Neural cell (in vitro differentiated cells): ENCODE data around the gene ZDHHC7. TPM values are rescaled to one million over a fixed set of nuclear protein-coding genes. Genes with fewer than 3 reads are reported as not detected.

Source experiments
- H2AFZ ChIP-seq: fragments of 200-600, 300-800 bp; sonication (generic), shearing (Covaris generic); 2 replicates; pipeline ENCODE4 v1.6.0; 2014; ENCODE audit warnings: low read depth, mild to moderate bottlenecking, antibody characterized with exemption, low read length, moderate library complexity
- H3F3A ChIP-seq: fragments of 200-600 bp; shearing (Covaris generic); 2 replicates; pipeline ENCODE4 v1.6.1; 2016; ENCODE audit warnings: mild to moderate bottlenecking, moderate library complexity, mixed read lengths, antibody characterized with exemption, low read length; ENCODE audit not compliant: insufficient read depth, poor library complexity, severe bottlenecking
- H3K27ac ChIP-seq: fragments of 200-600, 300-800 bp; sonication (generic), shearing (Covaris generic); 2 replicates; pipeline ENCODE4 v1.5.1; 2014; ENCODE audit warnings: mild to moderate bottlenecking, low read length, moderate library complexity
- H3K27me3 ChIP-seq: fragments of 300-800, 200-600 bp; sonication (generic), shearing (Covaris generic); 2 replicates; pipeline ENCODE4 v1.6.0; 2014; ENCODE audit warnings: mild to moderate bottlenecking, low read depth, low read length, moderate library complexity; ENCODE audit not compliant: insufficient read depth
- H3K36me3 ChIP-seq: fragments of 300-800, 200-600 bp; sonication (generic), shearing (Covaris generic); 2 replicates; pipeline ENCODE4 v1.5.1; 2014; ENCODE audit warnings: mild to moderate bottlenecking, antibody characterized with exemption, low read length, moderate library complexity; ENCODE audit not compliant: insufficient read depth
- H3K4me2 ChIP-seq: fragments of 300-800, 200-600 bp; sonication (generic), shearing (Covaris generic); 2 replicates; pipeline ENCODE4 v1.6.0; 2014; ENCODE audit warnings: mild to moderate bottlenecking, low read length
- H3K4me3 ChIP-seq: fragments of 300-800, 200-600 bp; sonication (generic), shearing (Covaris generic); 2 replicates; pipeline ENCODE4 v1.5.1; 2014; ENCODE audit warnings: mild to moderate bottlenecking, low read length, moderate library complexity
- H3K79me2 ChIP-seq: fragments of 200-600 bp; shearing (Covaris generic); replicated peaks from 2 replicates; pipeline ENCODE4 v1.6.0; 2014; ENCODE audit warnings: mild to moderate bottlenecking, low read length, moderate library complexity; ENCODE audit not compliant: insufficient read depth
- H3K9ac ChIP-seq: fragments of 300-800, 200-600 bp; sonication (generic), shearing (Covaris generic); 2 replicates; pipeline ENCODE4 v1.6.1; 2016; ENCODE audit warnings: mild to moderate bottlenecking, low read length, mixed read lengths
- H3K9me2 ChIP-seq: fragments of 200-600 bp; shearing (Covaris generic); 2 replicates; pipeline ENCODE4 v1.6.1; 2016; ENCODE audit warnings: mild to moderate bottlenecking, low read length, mixed read lengths; ENCODE audit not compliant: insufficient read depth
- H3K9me3 ChIP-seq: fragments of 200-600, 300-800 bp; sonication (generic), shearing (Covaris generic); 2 replicates; pipeline ENCODE4 v1.6.1; 2016; ENCODE audit warnings: mild to moderate bottlenecking, mixed run types, low read length, moderate library complexity, mixed read lengths
- H4K20me1 ChIP-seq: fragments of 200-600 bp; shearing (Covaris generic); 2 replicates; pipeline ENCODE4 v1.6.1; 2016; ENCODE audit warnings: mild to moderate bottlenecking, mixed run types; ENCODE audit not compliant: insufficient read depth
- EP300 ChIP-seq: fragments of 450-650 bp; conservative IDR thresholded peaks from 2 replicates; pipeline ENCODE4 v1.6.1; 2014; ENCODE audit warnings: antibody characterized with exemption, mild to moderate bottlenecking, moderate library complexity; ENCODE audit not compliant: poor library complexity, severe bottlenecking
- EZH2 ChIP-seq: fragments of 200-600, 300-800 bp; shearing (Covaris generic), sonication (generic); IDR thresholded peaks from 2 replicates; pipeline ENCODE4 v1.6.1; 2014; ENCODE audit warnings: antibody characterized with exemption, low read length, borderline replicate concordance, mild to moderate bottlenecking; ENCODE audit not compliant: insufficient read depth, poor library complexity, severe bottlenecking
- MXI1 ChIP-seq: fragments of 450-650 bp; conservative IDR thresholded peaks from 2 replicates; pipeline ENCODE4 v1.6.1; 2014; ENCODE audit warnings: antibody characterized with exemption, mild to moderate bottlenecking; ENCODE audit not compliant: poor library complexity, severe bottlenecking
- POLR2AphosphoS5 ChIP-seq: IDR thresholded peaks from 2 replicates; pipeline ENCODE4 v1.6.1; 2012
- RAD21 ChIP-seq: fragments of 450-650 bp; conservative IDR thresholded peaks from 2 replicates; pipeline ENCODE4 v1.6.1; 2014; ENCODE audit warnings: antibody characterized with exemption, mild to moderate bottlenecking, moderate library complexity
- SMC3 ChIP-seq: fragments of 450-650 bp; conservative IDR thresholded peaks from 2 replicates; pipeline ENCODE4 v1.6.1; 2014; ENCODE audit warnings: antibody characterized with exemption, mild to moderate bottlenecking, moderate library complexity; ENCODE audit not compliant: poor library complexity
- TAF1 ChIP-seq: IDR thresholded peaks from 2 replicates; pipeline ENCODE4 v1.6.1; 2012; ENCODE audit warnings: low read depth
- polyA plus RNA-seq: library from polyadenylated mRNA; depleted of rRNA; stranded (reverse); fragments of >200 nt; gene quantifications from 2 replicates; pipeline ENCODE4 v1.2.3, GENCODE V29; 2014
- TF ChIP-seq, protein P1 (sequence below): IDR thresholded peaks from 2 replicates; pipeline ENCODE4 v1.6.1; 2012; ENCODE audit warnings: borderline replicate concordance
- TF ChIP-seq, protein P2 (sequence below): fragments of 450-650 bp; IDR thresholded peaks from 2 replicates; pipeline ENCODE4 v1.5.1; 2014; ENCODE audit warnings: antibody characterized with exemption, mild to moderate bottlenecking, moderate library complexity; ENCODE audit not compliant: poor library complexity, severe bottlenecking

The ZDHHC7 gene
- polyA plus RNA-seq, 1 donor from 2014 or later = 33.8 TPM

DNA sequence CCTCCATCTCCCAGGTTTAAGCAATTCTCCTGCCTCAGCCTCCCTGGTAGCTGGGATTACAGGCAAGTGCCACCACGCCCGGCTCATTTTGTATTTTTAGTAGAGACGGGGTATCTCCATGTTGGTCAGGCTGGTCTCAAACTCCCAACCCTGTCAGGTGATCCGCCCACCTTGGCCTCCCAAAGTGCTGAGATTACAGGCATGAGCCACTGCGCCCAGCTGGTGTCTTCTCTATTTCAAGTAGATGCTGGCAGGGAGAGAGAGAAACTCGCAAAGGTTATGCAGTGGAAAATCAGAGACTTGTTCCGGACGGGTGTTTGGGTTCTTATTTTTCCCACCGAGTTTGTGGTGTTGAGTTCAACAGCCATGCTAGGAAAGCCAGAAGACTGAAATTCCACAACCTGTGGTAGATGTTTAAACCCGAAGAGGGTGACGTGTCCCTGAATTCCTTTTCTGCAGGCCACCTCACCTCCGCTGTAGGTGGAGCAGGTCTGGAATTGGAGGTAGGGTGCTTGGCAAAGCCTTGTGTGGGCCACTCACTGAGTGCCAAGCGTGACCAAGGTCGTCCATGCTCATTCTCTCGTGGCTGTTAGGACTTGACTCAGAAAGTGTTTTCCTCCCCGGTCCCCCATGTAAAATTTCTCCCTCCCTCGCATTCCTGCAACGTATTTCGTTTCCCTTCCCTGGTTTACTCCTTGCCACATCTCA lies 7.3 kb upstream of the ZDHHC7 start:
- H3K4me2 ChIP-seq = no peak overlapping the region
- H3K27ac ChIP-seq = no peak overlapping the region
- H4K20me1 ChIP-seq = no peaks in the 10 kb centered on the region
- no peak overlapping the region for H2AFZ ChIP-seq
- no peaks in the 10 kb centered on the region for H3K9me3 ChIP-seq
- H3K79me2 ChIP-seq = no peaks in the 10 kb centered on the region
- no peaks in the 10 kb centered on the region for H3K27me3 ChIP-seq
- H3K9ac ChIP-seq = no peak overlapping the region
- H3F3A ChIP-seq = no peaks in the 10 kb centered on the region
- no peaks in the 10 kb centered on the region for H3K9me2 ChIP-seq
- H3K4me3 ChIP-seq = no peak overlapping the region
- TF ChIP-seq EZH2 (no peak), SMC3 (no peak)
- H3K36me3 ChIP-seq = no peaks in the 10 kb centered on the region

DNA sequence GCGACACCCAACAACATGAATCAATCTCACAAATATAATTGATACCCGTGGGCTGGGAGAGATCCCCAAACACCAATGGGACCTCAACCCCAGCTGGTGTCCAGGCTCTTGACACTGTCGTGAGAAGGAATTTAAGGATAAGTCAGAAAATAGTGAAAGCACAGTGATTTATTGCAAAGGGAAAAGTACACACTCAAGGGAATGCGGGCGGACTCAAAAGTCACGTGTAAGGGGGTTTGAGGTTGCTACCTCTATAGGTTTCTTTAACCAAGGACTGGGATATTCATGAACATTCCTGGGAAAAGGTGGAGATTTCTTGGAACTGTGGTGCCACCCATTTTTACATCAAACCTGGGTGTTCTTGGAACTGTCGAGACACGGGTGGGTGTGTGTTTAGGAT lies 6.3 kb upstream of the ZDHHC7 start:
- H3K27ac ChIP-seq = no peak overlapping the region
- H3F3A ChIP-seq = no peaks in the 10 kb centered on the region
- no peaks in the 10 kb centered on the region for H4K20me1 ChIP-seq
- H3K36me3 ChIP-seq = no peaks in the 10 kb centered on the region
- no peak overlapping the region for H3K4me2 ChIP-seq
- TF ChIP-seq SMC3 = no peak
- TF ChIP-seq EP300 = no peak
- TF ChIP-seq, protein P1, sequence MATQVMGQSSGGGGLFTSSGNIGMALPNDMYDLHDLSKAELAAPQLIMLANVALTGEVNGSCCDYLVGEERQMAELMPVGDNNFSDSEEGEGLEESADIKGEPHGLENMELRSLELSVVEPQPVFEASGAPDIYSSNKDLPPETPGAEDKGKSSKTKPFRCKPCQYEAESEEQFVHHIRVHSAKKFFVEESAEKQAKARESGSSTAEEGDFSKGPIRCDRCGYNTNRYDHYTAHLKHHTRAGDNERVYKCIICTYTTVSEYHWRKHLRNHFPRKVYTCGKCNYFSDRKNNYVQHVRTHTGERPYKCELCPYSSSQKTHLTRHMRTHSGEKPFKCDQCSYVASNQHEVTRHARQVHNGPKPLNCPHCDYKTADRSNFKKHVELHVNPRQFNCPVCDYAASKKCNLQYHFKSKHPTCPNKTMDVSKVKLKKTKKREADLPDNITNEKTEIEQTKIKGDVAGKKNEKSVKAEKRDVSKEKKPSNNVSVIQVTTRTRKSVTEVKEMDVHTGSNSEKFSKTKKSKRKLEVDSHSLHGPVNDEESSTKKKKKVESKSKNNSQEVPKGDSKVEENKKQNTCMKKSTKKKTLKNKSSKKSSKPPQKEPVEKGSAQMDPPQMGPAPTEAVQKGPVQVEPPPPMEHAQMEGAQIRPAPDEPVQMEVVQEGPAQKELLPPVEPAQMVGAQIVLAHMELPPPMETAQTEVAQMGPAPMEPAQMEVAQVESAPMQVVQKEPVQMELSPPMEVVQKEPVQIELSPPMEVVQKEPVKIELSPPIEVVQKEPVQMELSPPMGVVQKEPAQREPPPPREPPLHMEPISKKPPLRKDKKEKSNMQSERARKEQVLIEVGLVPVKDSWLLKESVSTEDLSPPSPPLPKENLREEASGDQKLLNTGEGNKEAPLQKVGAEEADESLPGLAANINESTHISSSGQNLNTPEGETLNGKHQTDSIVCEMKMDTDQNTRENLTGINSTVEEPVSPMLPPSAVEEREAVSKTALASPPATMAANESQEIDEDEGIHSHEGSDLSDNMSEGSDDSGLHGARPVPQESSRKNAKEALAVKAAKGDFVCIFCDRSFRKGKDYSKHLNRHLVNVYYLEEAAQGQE = no peak
- TF ChIP-seq EZH2 = no peak
- no peak for TF ChIP-seq RAD21
- TF ChIP-seq TAF1 = no peak
- TF ChIP-seq POLR2AphosphoS5 = no peak
- TF ChIP-seq, protein P2, sequence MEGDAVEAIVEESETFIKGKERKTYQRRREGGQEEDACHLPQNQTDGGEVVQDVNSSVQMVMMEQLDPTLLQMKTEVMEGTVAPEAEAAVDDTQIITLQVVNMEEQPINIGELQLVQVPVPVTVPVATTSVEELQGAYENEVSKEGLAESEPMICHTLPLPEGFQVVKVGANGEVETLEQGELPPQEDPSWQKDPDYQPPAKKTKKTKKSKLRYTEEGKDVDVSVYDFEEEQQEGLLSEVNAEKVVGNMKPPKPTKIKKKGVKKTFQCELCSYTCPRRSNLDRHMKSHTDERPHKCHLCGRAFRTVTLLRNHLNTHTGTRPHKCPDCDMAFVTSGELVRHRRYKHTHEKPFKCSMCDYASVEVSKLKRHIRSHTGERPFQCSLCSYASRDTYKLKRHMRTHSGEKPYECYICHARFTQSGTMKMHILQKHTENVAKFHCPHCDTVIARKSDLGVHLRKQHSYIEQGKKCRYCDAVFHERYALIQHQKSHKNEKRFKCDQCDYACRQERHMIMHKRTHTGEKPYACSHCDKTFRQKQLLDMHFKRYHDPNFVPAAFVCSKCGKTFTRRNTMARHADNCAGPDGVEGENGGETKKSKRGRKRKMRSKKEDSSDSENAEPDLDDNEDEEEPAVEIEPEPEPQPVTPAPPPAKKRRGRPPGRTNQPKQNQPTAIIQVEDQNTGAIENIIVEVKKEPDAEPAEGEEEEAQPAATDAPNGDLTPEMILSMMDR = no peak
- no peak for TF ChIP-seq MXI1
- H3K9me2 ChIP-seq = no peaks in the 10 kb centered on the region
- H3K9ac ChIP-seq = no peak overlapping the region
- no peaks in the 10 kb centered on the region for H3K9me3 ChIP-seq
- H3K4me3 ChIP-seq = no peak overlapping the region
- no peaks in the 10 kb centered on the region for H3K27me3 ChIP-seq
- H3K79me2 ChIP-seq = no peaks in the 10 kb centered on the region
- H2AFZ ChIP-seq = no peak overlapping the region
